Activated T-helper 2 cell treated with anti-CD3 and anti-CD28 coated beads, Interferon-gamma antibody, Interleukin-2, Interleukin-4, amounts not matched to agents 10 μg/mL and 5 μg/mL and 100 μg/mL, durations not matched to agents 14 hours and 24 hours and 36 hours (primary cell): Measurements from ENCODE around the gene WWOX. TPM values are rescaled to one million over a fixed set of nuclear protein-coding genes. Genes with fewer than 3 reads are reported as not detected.
A peak's percentile ranks its signal among the peaks of the same experiment; 100 is the strongest.

ENCODE experiments used
- DNase-seq: peaks from one replicate; pipeline ENCODE4 v3.0.0; 2021; ENCODE audit warnings: low spot score
- H3K27ac Mint-ChIP-seq: one replicate; pipeline ENCODE4 v1.8.0; 2021; ENCODE audit warnings: mixed read lengths
- H3K27me3 Mint-ChIP-seq: one replicate; pipeline ENCODE4 v1.8.0; 2021; ENCODE audit warnings: low read depth, mixed read lengths
- H3K36me3 Mint-ChIP-seq: one replicate; pipeline ENCODE4 v1.8.0; 2021; ENCODE audit warnings: low read depth, mixed read lengths
- H3K4me1 Mint-ChIP-seq: one replicate; pipeline ENCODE4 v1.8.0; 2021; ENCODE audit warnings: low read depth, mixed read lengths
- H3K4me3 Mint-ChIP-seq: one replicate; pipeline ENCODE4 v1.8.0; 2021; ENCODE audit warnings: low read depth, mild to moderate bottlenecking, moderate library complexity, mixed read lengths
- H3K9me3 Mint-ChIP-seq: one replicate; pipeline ENCODE4 v1.8.0; 2021; ENCODE audit warnings: mixed read lengths
- intact Hi-C: fragments of 100-400 bp; cut with micrococcal nuclease; formaldehyde crosslinking; loops from one replicate; pipeline ENCODE4 v1.15.1; 2023
- total RNA-seq: library from RNA; stranded (reverse); gene quantifications from 2 replicates; pipeline ENCODE4 v1.2.3, GENCODE V29; 2022

Gene WWOX
- total RNA-seq, 1 donor from 2014 or later = 19.0 TPM

GRCh38 chr16:78092758-78093157 is 6.7 kb upstream of the WWOX start:
- intact Hi-C loops = no loop called here

GRCh38 chr16:78094166-78094565 is 5.3 kb upstream of the WWOX start:
- H3K36me3 Mint-ChIP-seq = no peaks in the 10 kb centered on the region
- H3K27ac Mint-ChIP-seq = no peak overlapping the region
- peaks cover 14% of the 10 kb centered on the region for H3K9me3 Mint-ChIP-seq
- H3K4me3 Mint-ChIP-seq = no peak overlapping the region
- intact Hi-C loops = no loop called here
- peaks cover 5% of the 10 kb centered on the region for H3K27me3 Mint-ChIP-seq
- H3K4me1 Mint-ChIP-seq = peaks cover 16% of the 10 kb centered on the region
- no peak for DNase-seq

More at GRCh38 chr16:78092758-78093157, 6.7 kb upstream of the WWOX start:
- no peak for DNase-seq
- H3K4me1 Mint-ChIP-seq = peaks cover 9% of the 10 kb centered on the region
- H3K9me3 Mint-ChIP-seq = peaks cover 14% of the 10 kb centered on the region
- H3K4me3 Mint-ChIP-seq = no peak overlapping the region
- H3K27ac Mint-ChIP-seq = no peak overlapping the region
- peaks cover 5% of the 10 kb centered on the region for H3K27me3 Mint-ChIP-seq
- H3K36me3 Mint-ChIP-seq = no peaks in the 10 kb centered on the region

- H3K9me3 Mint-ChIP-seq = peaks cover 14% of the 10 kb centered on the region
- H3K4me3 Mint-ChIP-seq = no peak overlapping the region
- DNase-seq = no peak
- peaks cover 16% of the 10 kb centered on the region for H3K4me1 Mint-ChIP-seq
- H3K27me3 Mint-ChIP-seq = peaks cover 5% of the 10 kb centered on the region
- H3K27ac Mint-ChIP-seq = no peak overlapping the region
- intact Hi-C loops = no loop called here
- no peaks in the 10 kb centered on the region for H3K36me3 Mint-ChIP-seq
Observed at GRCh38 chr16:78094998-78095397, 4.5 kb upstream of the WWOX start.

- Mint-ChIP-seq H3K4me1 (peaks cover 18% of the 10 kb centered on the region), H3K4me3 (no peak overlapping the region), H3K27ac (no peak overlapping the region), H3K27me3 (peaks cover 5% of the 10 kb centered on the region), H3K9me3 (peaks cover 14% of the 10 kb centered on the region), H3K36me3 (no peaks in the 10 kb centered on the region)
- intact Hi-C loops = no loop called here
- no peak for DNase-seq
Observed at GRCh38 chr16:78096386-78096785, 3.1 kb upstream of the WWOX start.

GRCh38 chr16:78097548-78097947 is 1.9 kb upstream of the WWOX start:
- Mint-ChIP-seq H3K4me3 (no peak overlapping the region), H3K9me3 (peaks cover 14% of the 10 kb centered on the region), H3K27ac (peak overlapping the region; percentile 40), H3K4me1 (peaks cover 21% of the 10 kb centered on the region), H3K36me3 (no peaks in the 10 kb centered on the region), H3K27me3 (peaks cover 3% of the 10 kb centered on the region)
- no peak for DNase-seq
- intact Hi-C loops = no loop called here

GRCh38 chr16:78098087-78098486 is 1.4 kb upstream of the WWOX start:
- H3K4me1 Mint-ChIP-seq = peaks cover 21% of the 10 kb centered on the region
- H3K36me3 Mint-ChIP-seq = no peaks in the 10 kb centered on the region
- peak overlapping the region; percentile 40 for H3K27ac Mint-ChIP-seq
- H3K9me3 Mint-ChIP-seq = peaks cover 14% of the 10 kb centered on the region
- DNase-seq = no peak
- intact Hi-C loops = no loop called here
- peaks cover 3% of the 10 kb centered on the region for H3K27me3 Mint-ChIP-seq
- H3K4me3 Mint-ChIP-seq = no peak overlapping the region

GRCh38 chr16:78098595-78099270 is 721 bp upstream of the WWOX start:
- Mint-ChIP-seq H3K27ac (peak overlapping the region; percentile 94), H3K4me3 (peak overlapping the region; percentile 90), H3K9me3 (peaks cover 14% of the 10 kb centered on the region), H3K27me3 (peaks cover 2% of the 10 kb centered on the region), H3K36me3 (no peaks in the 10 kb centered on the region), H3K4me1 (peaks cover 21% of the 10 kb centered on the region)
- no peak for DNase-seq
- intact Hi-C loops = loop anchor here (1.0 kb wide), 1 partner anchor 376 kb away; the partner anchor contains the start of gene NUDT7

- peaks cover 21% of the 10 kb centered on the region for H3K4me1 Mint-ChIP-seq
- H3K27me3 Mint-ChIP-seq = no peaks in the 10 kb centered on the region
- intact Hi-C loops = no loop called here
- DNase-seq = no peak
- peak overlapping the region; percentile 90 for H3K4me3 Mint-ChIP-seq
- peak overlapping the region; percentile 94 for H3K27ac Mint-ChIP-seq
- peaks cover 11% of the 10 kb centered on the region for H3K9me3 Mint-ChIP-seq
- H3K36me3 Mint-ChIP-seq = no peaks in the 10 kb centered on the region
Observed at GRCh38 chr16:78100112-78100467, 636 bp downstream of the WWOX start.

GRCh38 chr16:78102122-78102660 is 2.7 kb downstream of the WWOX start:
- Mint-ChIP-seq H3K27me3 (no peaks in the 10 kb centered on the region), H3K4me3 (no peak overlapping the region), H3K9me3 (no peaks in the 10 kb centered on the region), H3K27ac (no peak overlapping the region), H3K4me1 (peaks cover 14% of the 10 kb centered on the region), H3K36me3 (no peaks in the 10 kb centered on the region)
- DNase-seq = no peak
- intact Hi-C loops = no loop called here

GRCh38 chr16:78102865-78103264 is 3.4 kb downstream of the WWOX start:
- Mint-ChIP-seq H3K27me3 (no peaks in the 10 kb centered on the region), H3K36me3 (no peaks in the 10 kb centered on the region), H3K27ac (no peak overlapping the region), H3K4me1 (peaks cover 12% of the 10 kb centered on the region), H3K9me3 (no peaks in the 10 kb centered on the region), H3K4me3 (no peak overlapping the region)
- DNase-seq = no peak
- intact Hi-C loops = no loop called here

- Mint-ChIP-seq H3K9me3 (no peaks in the 10 kb centered on the region), H3K27me3 (no peaks in the 10 kb centered on the region), H3K4me3 (no peak overlapping the region), H3K36me3 (peaks cover 4% of the 10 kb centered on the region), H3K27ac (no peak overlapping the region), H3K4me1 (peaks cover 4% of the 10 kb centered on the region)
- intact Hi-C loops = no loop called here
- no peak for DNase-seq
Observed at GRCh38 chr16:78105517-78105916, 6.1 kb downstream of the WWOX start.

- Mint-ChIP-seq H3K4me3 (no peak overlapping the region), H3K27me3 (no peaks in the 10 kb centered on the region), H3K36me3 (peaks cover 4% of the 10 kb centered on the region), H3K9me3 (no peaks in the 10 kb centered on the region), H3K27ac (no peak overlapping the region), H3K4me1 (no peaks in the 10 kb centered on the region)
- intact Hi-C loops = no loop called here
- DNase-seq = no peak
Observed at GRCh38 chr16:78106686-78107085, 7.2 kb downstream of the WWOX start.

GRCh38 chr16:78108451-78108850 is 9.0 kb downstream of the WWOX start:
- intact Hi-C loops = no loop called here

More at GRCh38 chr16:78108451-78108850, 9.0 kb downstream of the WWOX start:
- Mint-ChIP-seq H3K27me3 (no peaks in the 10 kb centered on the region), H3K36me3 (peaks cover 4% of the 10 kb centered on the region), H3K4me1 (no peaks in the 10 kb centered on the region), H3K27ac (no peak overlapping the region), H3K4me3 (no peak overlapping the region), H3K9me3 (no peaks in the 10 kb centered on the region)
- DNase-seq = no peak
